Inflammatory macrophage (primary cell): Measurements from ENCODE around the gene LRP1B.

Experiments
- DNase-seq, 2 donors: peaks; one replicate each; pipeline ENCODE4 v3.0.0-alpha.2; 2020 to 2022

Gene LRP1B

GRCh38 chr2:142038826-142039225 lies 92.0 kb downstream of the LRP1B start:
- no peak for DNase-seq

- no peak for DNase-seq
Measured at GRCh38 chr2:142037744-142038143, 93.1 kb downstream of the LRP1B start.

GRCh38 chr2:142037066-142037465 lies 93.8 kb downstream of the LRP1B start:
- no peak for DNase-seq

- no peak for DNase-seq
Measured at GRCh38 chr2:142033393-142033792, 97.4 kb downstream of the LRP1B start.

GRCh38 chr2:142031656-142032055 lies 99.2 kb downstream of the LRP1B start:
- DNase-seq = no peak

GRCh38 chr2:142030735-142031134 lies 100.1 kb downstream of the LRP1B start:
- DNase-seq = no peak

- DNase-seq = no peak
Measured at GRCh38 chr2:142029974-142030373, 100.8 kb downstream of the LRP1B start.

- DNase-seq = no peak
Measured at GRCh38 chr2:142025394-142025793, 105.4 kb downstream of the LRP1B start.

- no peak for DNase-seq
Measured at GRCh38 chr2:142020368-142020767, 110.4 kb downstream of the LRP1B start.

- DNase-seq = no peak
Measured at GRCh38 chr2:142014536-142014935, 116.3 kb downstream of the LRP1B start.

GRCh38 chr2:142012797-142013196 lies 118.0 kb downstream of the LRP1B start:
- no peak for DNase-seq

- DNase-seq = no peak
Measured at GRCh38 chr2:142010477-142011270, 120.1 kb downstream of the LRP1B start.

GRCh38 chr2:142008135-142008744 lies 122.6 kb downstream of the LRP1B start:
- DNase-seq = no peak

GRCh38 chr2:141994066-141994465 lies 136.8 kb downstream of the LRP1B start:
- DNase-seq = no peak

- no peak for DNase-seq
Measured at GRCh38 chr2:141992695-141993094, 138.1 kb downstream of the LRP1B start.

- no peak for DNase-seq
Measured at GRCh38 chr2:141968433-141968832, 162.4 kb downstream of the LRP1B start.

- DNase-seq = no peak
Measured at GRCh38 chr2:141967980-141968379, 162.8 kb downstream of the LRP1B start.

GRCh38 chr2:141967503-141967902 lies 163.3 kb downstream of the LRP1B start:
- no peak for DNase-seq

- DNase-seq = no peak
Measured at GRCh38 chr2:141959941-141960340, 170.9 kb downstream of the LRP1B start.

GRCh38 chr2:141959016-141959415 lies 171.8 kb downstream of the LRP1B start:
- DNase-seq = no peak

- no peak for DNase-seq
Measured at GRCh38 chr2:141957827-141958450, 172.9 kb downstream of the LRP1B start.

GRCh38 chr2:141957321-141957720 lies 173.5 kb downstream of the LRP1B start:
- no peak for DNase-seq

- no peak for DNase-seq
Measured at GRCh38 chr2:141947396-141948114, 183.3 kb downstream of the LRP1B start.
